CD14-positive monocyte (primary cell): ENCODE results near the gene ROCK1. TPM values are rescaled to one million over a fixed set of nuclear protein-coding genes. Genes with fewer than 3 reads are reported as not detected.

Experiments
- DNase-seq, 3 donors: peaks; one replicate each; pipeline ENCODE4 v3.0.0-alpha.2; 2011 to 2022
- H2AFZ ChIP-seq: 2 replicates; pipeline ENCODE4 v1.6.0; 2012; ENCODE audit warnings: mild to moderate bottlenecking, low read depth, low read length, inconsistent platforms; ENCODE audit not compliant: insufficient read depth, poor library complexity, severe bottlenecking
- H3K27ac ChIP-seq, 2 donors: 1 replicate in 1 of 2; 2 replicates in 1 of 2; pipeline ENCODE4 v1.5.1; 2012 to 2013; ENCODE audit warnings: low read length in 2 of 2, control low read depth in 1 of 2, inconsistent platforms in 1 of 2, low read depth in 1 of 2, mild to moderate bottlenecking in 1 of 2
- H3K27me3 ChIP-seq, 2 donors: one replicate each; pipeline versions ENCODE4 v1.6.0 to v1.6.1; 2011 to 2013; ENCODE audit warnings: low read length in 2 of 2; ENCODE audit not compliant: control insufficient read depth in 2 of 2, insufficient read depth in 2 of 2
- H3K36me3 ChIP-seq, 2 donors: replicated peaks in 1 of 2; 1 replicate in 1 of 2; 2 replicates in 1 of 2; pipeline versions ENCODE4 v1.5.1 to v1.6.1; 2012 to 2013; ENCODE audit warnings: low read length in 2 of 2, control low read depth in 1 of 2, inconsistent platforms in 1 of 2, mild to moderate bottlenecking in 1 of 2; ENCODE audit not compliant: insufficient read depth in 2 of 2, control insufficient read depth in 1 of 2
- H3K4me1 ChIP-seq, 2 donors: 1 replicate in 1 of 2; 2 replicates in 1 of 2; pipeline versions ENCODE4 v1.5.1 to v1.6.1; 2012 to 2013; ENCODE audit warnings: low read length in 2 of 2, control low read depth in 1 of 2, inconsistent platforms in 1 of 2, mild to moderate bottlenecking in 1 of 2, moderate library complexity in 1 of 2; ENCODE audit not compliant: insufficient read depth in 2 of 2, control insufficient read depth in 1 of 2
- H3K4me2 ChIP-seq: replicated peaks from 2 replicates; pipeline ENCODE3; 2012; ENCODE audit warnings: low read length, moderate library complexity, mild to moderate bottlenecking; ENCODE audit not compliant: poor library complexity, severe bottlenecking; ENCODE audit errors: extremely low read depth
- H3K4me3 ChIP-seq, 3 experiments: fragments of 200-600 bp in 1 of 3; sonication (generic) in 1 of 3; replicated peaks in 1 of 3; 1 replicate in 2 of 3; 2 replicates in 1 of 3; pipeline ENCODE4 v1.5.1; 2011 to 2013; ENCODE audit warnings: low read length in 3 of 3, mild to moderate bottlenecking in 3 of 3, control low read depth in 2 of 3, low read depth in 2 of 3, inconsistent platforms in 1 of 3, moderate library complexity in 1 of 3
- H3K79me2 ChIP-seq: 2 replicates; pipeline ENCODE4 v1.6.0; 2012; ENCODE audit warnings: mild to moderate bottlenecking, control low read depth, inconsistent platforms, low read length, moderate library complexity; ENCODE audit not compliant: insufficient read depth
- H3K9ac ChIP-seq: 2 replicates; pipeline ENCODE4 v1.6.0; 2017; ENCODE audit warnings: low read length, mild to moderate bottlenecking; ENCODE audit not compliant: insufficient read depth, poor library complexity, severe bottlenecking
- H3K9me3 ChIP-seq, 2 donors: replicated peaks in 1 of 2; 1 replicate in 1 of 2; 2 replicates in 1 of 2; pipeline versions ENCODE4 v1.5.1 to v1.6.1; 2012 to 2013; ENCODE audit warnings: low read length in 2 of 2, control low read depth in 1 of 2; ENCODE audit not compliant: control insufficient read depth in 1 of 2, insufficient read depth in 1 of 2
- H4K20me1 ChIP-seq: 2 replicates; pipeline ENCODE4 v1.6.0; 2012; ENCODE audit warnings: mild to moderate bottlenecking, low read length, control low read depth, moderate library complexity; ENCODE audit not compliant: insufficient read depth
- H3K27ac Mint-ChIP-seq, 7 donors: one replicate each; pipeline ENCODE4 v1.8.0; 2020; ENCODE audit warnings: mild to moderate bottlenecking in 7 of 7, mixed read lengths in 7 of 7, moderate library complexity in 6 of 7, inconsistent platforms in 2 of 7
- H3K27me3 Mint-ChIP-seq, 3 donors: one replicate each; pipeline ENCODE4 v1.8.0; 2021 to 2022; ENCODE audit warnings: low read depth in 3 of 3, mild to moderate bottlenecking in 3 of 3, mixed read lengths in 3 of 3, moderate library complexity in 3 of 3, inconsistent platforms in 1 of 3
- H3K36me3 Mint-ChIP-seq, 2 donors: one replicate each; pipeline ENCODE4 v1.8.0; 2020; ENCODE audit warnings: mixed read lengths in 2 of 2, inconsistent platforms in 1 of 2, mild to moderate bottlenecking in 1 of 2
- H3K4me1 Mint-ChIP-seq: one replicate; pipeline ENCODE4 v1.8.0; 2020; ENCODE audit warnings: mild to moderate bottlenecking, mixed read lengths
- H3K4me3 Mint-ChIP-seq, 2 donors: one replicate each; pipeline ENCODE4 v1.8.0; 2020; ENCODE audit warnings: mild to moderate bottlenecking in 2 of 2, mixed read lengths in 2 of 2, moderate library complexity in 1 of 2
- H3K9me3 Mint-ChIP-seq, 7 donors: one replicate each; pipeline ENCODE4 v1.8.0; 2020 to 2022; ENCODE audit warnings: mixed read lengths in 7 of 7, mild to moderate bottlenecking in 6 of 7, moderate library complexity in 6 of 7, inconsistent platforms in 2 of 7
- WGBS: methylation state at CpG from one replicate; pipeline ENCODE4 v1.1.5; 2013; ENCODE audit warnings: missing lambda C conversion rate; ENCODE audit not compliant: insufficient coverage; 5-methylcytosine and 5-hydroxymethylcytosine counted together
- intact Hi-C, 2 donors: fragments of 100-400 bp; cut with micrococcal nuclease; formaldehyde crosslinking; loops; one replicate each; pipeline versions ENCODE4 v1.15.0 to v1.15.1; 2023
- polyA plus RNA-seq, 3 donors: library from polyadenylated mRNA; depleted of rRNA in 1 of 3; unstranded in 2 of 3; stranded (reverse) in 1 of 3; fragments of 300-500 nt in 2 of 3; fragments of >200 nt in 1 of 3; fragmentation: Illumina TruSeq in 2 of 3; gene quantifications; 1 replicate in 2 of 3; 2 replicates in 1 of 3; pipeline ENCODE4 v1.2.3, GENCODE V29; 2012 to 2021
- TF ChIP-seq, protein P1 (sequence below): fragments of 200-600 bp; IDR thresholded peaks from one replicate; pipeline ENCODE4 v1.8.0; 2022; ENCODE audit warnings: antibody characterized with exemption, mild to moderate bottlenecking

The ROCK1 gene
- polyA plus RNA-seq, 3 donors: 10.2 to 35.3 (median 20.3) TPM

DNA sequence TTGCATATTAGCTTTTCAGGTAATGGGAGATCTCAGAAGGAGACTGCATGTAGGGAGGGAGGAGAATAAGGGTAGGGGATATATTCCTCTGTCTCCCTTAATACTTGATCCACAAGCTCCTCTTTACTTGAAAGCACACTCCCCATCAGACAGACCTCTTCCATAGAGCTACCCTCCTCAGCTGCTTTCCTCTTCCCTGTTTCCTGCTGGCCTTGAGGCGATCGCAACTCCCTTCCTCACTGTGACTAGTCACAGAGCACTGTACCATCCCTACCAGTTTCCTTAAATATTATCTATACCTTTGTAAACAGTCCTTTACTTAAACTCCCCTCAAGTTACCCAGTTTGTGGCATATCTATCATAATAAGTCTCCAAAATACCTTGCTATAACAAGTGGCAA lies 10.9 kb downstream of the ROCK1 start:
- H3K27ac Mint-ChIP-seq: peak overlapping the region in 5 of 7 donors; percentile 4 to 78 (median 52)

DNA sequence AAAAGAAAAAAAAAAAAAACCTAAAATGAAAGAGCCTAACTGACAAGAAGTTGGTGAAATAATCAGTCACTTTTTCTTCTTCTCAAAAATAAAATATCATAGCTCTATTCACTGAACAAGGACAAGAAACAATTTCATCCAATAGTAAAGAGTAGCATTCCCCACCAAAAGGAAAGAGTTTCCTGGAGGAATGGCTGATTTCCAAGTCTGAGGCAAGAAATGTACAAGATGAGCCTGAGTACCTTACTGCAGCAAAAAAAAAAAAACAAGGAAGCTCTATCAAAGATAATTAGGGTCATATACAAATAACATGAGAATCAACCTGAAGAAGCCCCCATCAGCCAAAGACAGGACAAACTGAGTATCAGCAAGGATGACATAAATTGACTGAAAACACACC lies 11.5 kb downstream of the ROCK1 start:
- TF ChIP-seq, protein P1, sequence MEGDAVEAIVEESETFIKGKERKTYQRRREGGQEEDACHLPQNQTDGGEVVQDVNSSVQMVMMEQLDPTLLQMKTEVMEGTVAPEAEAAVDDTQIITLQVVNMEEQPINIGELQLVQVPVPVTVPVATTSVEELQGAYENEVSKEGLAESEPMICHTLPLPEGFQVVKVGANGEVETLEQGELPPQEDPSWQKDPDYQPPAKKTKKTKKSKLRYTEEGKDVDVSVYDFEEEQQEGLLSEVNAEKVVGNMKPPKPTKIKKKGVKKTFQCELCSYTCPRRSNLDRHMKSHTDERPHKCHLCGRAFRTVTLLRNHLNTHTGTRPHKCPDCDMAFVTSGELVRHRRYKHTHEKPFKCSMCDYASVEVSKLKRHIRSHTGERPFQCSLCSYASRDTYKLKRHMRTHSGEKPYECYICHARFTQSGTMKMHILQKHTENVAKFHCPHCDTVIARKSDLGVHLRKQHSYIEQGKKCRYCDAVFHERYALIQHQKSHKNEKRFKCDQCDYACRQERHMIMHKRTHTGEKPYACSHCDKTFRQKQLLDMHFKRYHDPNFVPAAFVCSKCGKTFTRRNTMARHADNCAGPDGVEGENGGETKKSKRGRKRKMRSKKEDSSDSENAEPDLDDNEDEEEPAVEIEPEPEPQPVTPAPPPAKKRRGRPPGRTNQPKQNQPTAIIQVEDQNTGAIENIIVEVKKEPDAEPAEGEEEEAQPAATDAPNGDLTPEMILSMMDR: no peak
- peaks cover 50% of the 10 kb centered on the region for H3K4me1 Mint-ChIP-seq
- Histone ChIP-seq H3K4me3 (no peak overlapping the region), H3K79me2 (peaks cover 100% of the 10 kb centered on the region), H4K20me1 (peaks cover 100% of the 10 kb centered on the region), H3K9ac (no peak overlapping the region), H3K9me3 (no peaks in the 10 kb centered on the region), H2AFZ (no peak overlapping the region), H3K4me1 (peaks cover 4 to 22% of the 10 kb centered on the region in 2 donors), H3K36me3 (no peaks in the 10 kb centered on the region), H3K4me2 (peak overlapping the region; percentile 2), H3K27ac (no peak overlapping the region), H3K27me3 (no peaks in the 10 kb centered on the region)
- DNase-seq: no peak
- H3K36me3 Mint-ChIP-seq: peaks cover 2 to 9% of the 10 kb centered on the region in 2 donors
- no peak overlapping the region for H3K4me3 Mint-ChIP-seq
- intact Hi-C loops: no loop called here
- H3K27ac Mint-ChIP-seq: peak overlapping the region in 2 of 7 donors; percentile 5 to 33
- H3K27me3 Mint-ChIP-seq: no peaks in the 10 kb centered on the region
- peaks cover 0 to 3% (median 0%) of the 10 kb centered on the region in 7 donors for H3K9me3 Mint-ChIP-seq

More for the DNA sequence above, 10.9 kb downstream of the ROCK1 start:
- 28% methylated on average over 2 of the region's 2 CpGs for WGBS
- peaks cover 0 to 10% of the 10 kb centered on the region in 2 donors for H3K36me3 Mint-ChIP-seq
- H3K27me3 Mint-ChIP-seq: no peaks in the 10 kb centered on the region
- H2AFZ ChIP-seq: no peak overlapping the region
- no peak overlapping the region for H3K9ac ChIP-seq
- no peak overlapping the region for H3K4me3 ChIP-seq
- H3K27ac ChIP-seq: peak overlapping the region in 1 of 2 donors; percentile 8
- H3K9me3 ChIP-seq: no peaks in the 10 kb centered on the region
- H4K20me1 ChIP-seq: peaks cover 100% of the 10 kb centered on the region
- intact Hi-C loops: no loop called here
- peaks cover 100% of the 10 kb centered on the region for H3K79me2 ChIP-seq
- no peak overlapping the region for H3K4me3 Mint-ChIP-seq
- peaks cover 6 to 26% of the 10 kb centered on the region in 2 donors for H3K4me1 ChIP-seq
- peaks cover 0 to 2% (median 0%) of the 10 kb centered on the region in 7 donors for H3K9me3 Mint-ChIP-seq
- TF ChIP-seq, protein P1: no peak
- DNase-seq: peak in 1 of 3 donors; percentile 10
- H3K4me1 Mint-ChIP-seq: peaks cover 50% of the 10 kb centered on the region
- no peaks in the 10 kb centered on the region for H3K36me3 ChIP-seq
- no peaks in the 10 kb centered on the region for H3K27me3 ChIP-seq
- H3K4me2 ChIP-seq: no peak overlapping the region
